ENCODE measurements around the gene FRMD1. TPM values are rescaled to one million over a fixed set of nuclear protein-coding genes. Genes with fewer than 3 reads are reported as not detected.
"Not testable (repeated sequence)": the region's sequence is repeated elsewhere in the genome, so short reads cannot be mapped to it uniquely, and the experiment has no call there.

The FRMD1 gene
- total RNA-seq, 2 experiments from 2014 or later, result not detected

GRCh38 chr6:168084465-168085160 is 5.6 kb upstream of the FRMD1 start:
- DNase-seq, result no peak
- POLR2A ChIA-PET, result no interaction called here
- Mint-ChIP-seq H3K4me1 (no peaks in the 10 kb centered on the region), H3K27ac (no peak overlapping the region), H3K4me3 (no peak overlapping the region), H3K27me3 (no peaks in the 10 kb centered on the region), H3K36me3 (no peaks in the 10 kb centered on the region), H3K9me3 (no peaks in the 10 kb centered on the region)
- ATAC-seq (ENCODE audit: low read depth), result no peak

- DNase-seq, result no peak
- H3K27me3 Mint-ChIP-seq, result no peaks in the 10 kb centered on the region
These were observed 4.5 kb upstream of the FRMD1 start for GRCh38 chr6:168083514-168083885.

GRCh38 chr6:168082860-168083513 is 4.0 kb upstream of the FRMD1 start:
- H3K4me1 Mint-ChIP-seq, result no peaks in the 10 kb centered on the region
- ATAC-seq (ENCODE audit: low read depth), result no peak
- no peaks in the 10 kb centered on the region for H3K9me3 Mint-ChIP-seq
- POLR2A ChIA-PET, result no interaction called here
- H3K27me3 Mint-ChIP-seq, result no peaks in the 10 kb centered on the region
- H3K27ac Mint-ChIP-seq, result no peak overlapping the region
- no peak for DNase-seq
- no peak overlapping the region for H3K4me3 Mint-ChIP-seq
- no peaks in the 10 kb centered on the region for H3K36me3 Mint-ChIP-seq

More at GRCh38 chr6:168083514-168083885, 4.5 kb upstream of the FRMD1 start:
- H3K4me3 Mint-ChIP-seq, result no peak overlapping the region
- H3K9me3 Mint-ChIP-seq, result no peaks in the 10 kb centered on the region
- no peaks in the 10 kb centered on the region for H3K4me1 Mint-ChIP-seq
- POLR2A ChIA-PET, result no interaction called here
- H3K36me3 Mint-ChIP-seq, result no peaks in the 10 kb centered on the region
- no peak overlapping the region for H3K27ac Mint-ChIP-seq
- ATAC-seq (ENCODE audit: low read depth), result no peak

- ATAC-seq (ENCODE audit: low read depth) (no peak), DNase-seq (no peak)
- no peak overlapping the region for H3K27ac Mint-ChIP-seq
- POLR2A ChIA-PET, result no interaction called here
- H3K4me3 Mint-ChIP-seq, result no peak overlapping the region
- H3K9me3 Mint-ChIP-seq, result no peaks in the 10 kb centered on the region
- no peaks in the 10 kb centered on the region for H3K36me3 Mint-ChIP-seq
- H3K27me3 Mint-ChIP-seq, result no peaks in the 10 kb centered on the region
- no peaks in the 10 kb centered on the region for H3K4me1 Mint-ChIP-seq
These were observed 3.0 kb upstream of the FRMD1 start for GRCh38 chr6:168081858-168082546.

- Mint-ChIP-seq H3K4me3 (no peak overlapping the region), H3K36me3 (no peaks in the 10 kb centered on the region), H3K4me1 (no peaks in the 10 kb centered on the region), H3K9me3 (no peaks in the 10 kb centered on the region), H3K27ac (no peak overlapping the region), H3K27me3 (no peaks in the 10 kb centered on the region)
- POLR2A ChIA-PET, result no interaction called here
- DNase-seq (no peak), ATAC-seq (ENCODE audit: low read depth) (no peak)
These were observed 1.5 kb upstream of the FRMD1 start for GRCh38 chr6:168080393-168081077.

GRCh38 chr6:168078175-168078942 is 653 bp downstream of the FRMD1 start:
- Mint-ChIP-seq H3K9me3 (no peaks in the 10 kb centered on the region), H3K4me3 (no peak overlapping the region), H3K4me1 (no peaks in the 10 kb centered on the region), H3K36me3 (no peaks in the 10 kb centered on the region), H3K27me3 (no peaks in the 10 kb centered on the region), H3K27ac (no peak overlapping the region)
- DNase-seq, result no peak
- ATAC-seq (ENCODE audit: low read depth), result no peak
- POLR2A ChIA-PET, result no interaction called here

- H3K27ac Mint-ChIP-seq; H3K27me3 Mint-ChIP-seq; H3K4me1 Mint-ChIP-seq; H3K4me3 Mint-ChIP-seq; H3K36me3 Mint-ChIP-seq; H3K9me3 Mint-ChIP-seq; ATAC-seq (ENCODE audit: low read depth); POLR2A ChIA-PET; DNase-seq: not testable (repeated sequence)
These were observed 1.6 kb downstream of the FRMD1 start for GRCh38 chr6:168077401-168077800.

- DNase-seq, result no peak
- no peaks in the 10 kb centered on the region for H3K9me3 Mint-ChIP-seq
- no peak overlapping the region for H3K4me3 Mint-ChIP-seq
- H3K36me3 Mint-ChIP-seq, result no peaks in the 10 kb centered on the region
- ATAC-seq (ENCODE audit: low read depth), result no peak
- no peaks in the 10 kb centered on the region for H3K4me1 Mint-ChIP-seq
- H3K27me3 Mint-ChIP-seq, result no peaks in the 10 kb centered on the region
- H3K27ac Mint-ChIP-seq, result no peak overlapping the region
- POLR2A ChIA-PET, result no interaction called here
These were observed 3.2 kb downstream of the FRMD1 start for GRCh38 chr6:168075787-168076202.

GRCh38 chr6:168075216-168075615 is 3.8 kb downstream of the FRMD1 start:
- no peaks in the 10 kb centered on the region for H3K4me1 Mint-ChIP-seq
- H3K27me3 Mint-ChIP-seq, result no peaks in the 10 kb centered on the region
- no peak overlapping the region for H3K4me3 Mint-ChIP-seq
- no peaks in the 10 kb centered on the region for H3K9me3 Mint-ChIP-seq
- H3K36me3 Mint-ChIP-seq, result no peaks in the 10 kb centered on the region
- no peak overlapping the region for H3K27ac Mint-ChIP-seq
- POLR2A ChIA-PET, result no interaction called here
- ATAC-seq (ENCODE audit: low read depth), result no peak
- no peak for DNase-seq

- H3K36me3 Mint-ChIP-seq, result no peaks in the 10 kb centered on the region
- no peaks in the 10 kb centered on the region for H3K9me3 Mint-ChIP-seq
- no peaks in the 10 kb centered on the region for H3K4me1 Mint-ChIP-seq
- H3K4me3 Mint-ChIP-seq, result no peak overlapping the region
- no peaks in the 10 kb centered on the region for H3K27me3 Mint-ChIP-seq
- H3K27ac Mint-ChIP-seq, result no peak overlapping the region
- no peak for ATAC-seq (ENCODE audit: low read depth)
- POLR2A ChIA-PET, result no interaction called here
- DNase-seq, result no peak
These were observed 4.9 kb downstream of the FRMD1 start for GRCh38 chr6:168073937-168074730.

GRCh38 chr6:168072730-168073129 is 6.3 kb downstream of the FRMD1 start:
- POLR2A ChIA-PET, result no interaction called here
- no peaks in the 10 kb centered on the region for H3K36me3 Mint-ChIP-seq
- no peak overlapping the region for H3K4me3 Mint-ChIP-seq
- no peak overlapping the region for H3K27ac Mint-ChIP-seq
- H3K4me1 Mint-ChIP-seq, result no peaks in the 10 kb centered on the region
- H3K9me3 Mint-ChIP-seq, result no peaks in the 10 kb centered on the region
- ATAC-seq (ENCODE audit: low read depth), result no peak
- H3K27me3 Mint-ChIP-seq, result no peaks in the 10 kb centered on the region
- DNase-seq, result no peak

GRCh38 chr6:168072261-168072660 is 6.8 kb downstream of the FRMD1 start:
- Mint-ChIP-seq H3K9me3 (no peaks in the 10 kb centered on the region), H3K27ac (no peak overlapping the region), H3K4me3 (no peak overlapping the region), H3K4me1 (no peaks in the 10 kb centered on the region), H3K36me3 (no peaks in the 10 kb centered on the region), H3K27me3 (no peaks in the 10 kb centered on the region)
- POLR2A ChIA-PET, result no interaction called here
- no peak for ATAC-seq (ENCODE audit: low read depth)
- no peak for DNase-seq

Data from activated naive CD8-positive, alpha-beta T cell treated with anti-CD3 and anti-CD28 coated beads, Interleukin-2, amount 10 ng/mL, durations not matched to agents 7 days and 5 days (primary cell).